Activated naive CD4-positive, alpha-beta T cell treated with Interleukin-2 at 50 U/mL for 16 hours (primary cell): Measurements from ENCODE around the gene PLCB4.

Experiments used
- DNase-seq: peaks from one replicate; pipeline ENCODE4 v3.0.0-alpha.2; 2020

Gene PLCB4

GRCh38 chr20:9230406-9230805 is 161.5 kb downstream of the PLCB4 start:
- no peak for DNase-seq

DNA sequence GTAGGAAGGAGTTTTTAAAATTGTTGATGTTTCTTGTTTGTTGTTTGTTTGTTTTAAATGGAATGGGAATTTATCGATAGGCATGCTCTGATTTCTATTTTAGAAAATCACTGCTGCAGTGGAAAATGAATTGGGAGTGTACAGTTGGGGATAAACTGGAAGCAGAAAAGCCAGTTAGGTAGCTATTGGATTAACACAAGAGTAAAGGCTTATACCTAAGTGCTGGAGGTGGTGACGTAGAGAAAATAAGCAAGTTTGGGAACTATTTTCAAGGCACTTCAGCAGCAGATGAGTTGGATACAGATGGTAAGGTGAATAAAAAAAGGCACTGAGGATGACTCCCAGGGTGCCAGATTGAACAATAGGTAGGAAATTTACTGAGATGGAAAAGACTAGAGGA is 164.9 kb downstream of the PLCB4 start:
- DNase-seq, result no peak

GRCh38 chr20:9235518-9235917 is 166.6 kb downstream of the PLCB4 start:
- DNase-seq, result no peak

GRCh38 chr20:9236458-9236857 is 167.6 kb downstream of the PLCB4 start:
- DNase-seq, result no peak

- DNase-seq, result no peak
Observed at GRCh38 chr20:9241232-9241692, 172.4 kb downstream of the PLCB4 start.

- DNase-seq, result no peak
Observed at GRCh38 chr20:9241721-9242427, 173.0 kb downstream of the PLCB4 start.

GRCh38 chr20:9243986-9244385 is 175.1 kb downstream of the PLCB4 start:
- DNase-seq, result no peak

DNA sequence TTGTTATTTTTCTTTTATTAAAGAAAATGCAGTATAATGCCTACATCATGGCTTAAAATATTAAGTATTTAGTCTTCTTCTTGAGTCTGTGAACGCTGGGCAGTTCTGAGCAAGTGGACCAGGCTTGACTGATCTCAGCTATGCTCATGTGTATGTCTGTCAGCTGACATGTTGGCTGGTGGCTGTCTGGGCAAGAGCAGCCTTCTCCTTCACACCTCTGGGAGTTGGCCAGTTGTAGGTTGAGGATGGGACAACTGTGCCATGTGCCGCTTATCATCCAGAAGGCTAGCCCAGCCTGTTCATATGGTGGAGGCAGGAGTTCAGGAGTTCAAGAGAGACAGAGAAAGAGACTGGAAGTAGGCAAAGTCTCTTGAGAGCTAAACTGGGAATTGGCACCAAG is 175.9 kb downstream of the PLCB4 start:
- no peak for DNase-seq

- DNase-seq, result no peak
Observed at GRCh38 chr20:9246731-9247130, 177.8 kb downstream of the PLCB4 start.

DNA sequence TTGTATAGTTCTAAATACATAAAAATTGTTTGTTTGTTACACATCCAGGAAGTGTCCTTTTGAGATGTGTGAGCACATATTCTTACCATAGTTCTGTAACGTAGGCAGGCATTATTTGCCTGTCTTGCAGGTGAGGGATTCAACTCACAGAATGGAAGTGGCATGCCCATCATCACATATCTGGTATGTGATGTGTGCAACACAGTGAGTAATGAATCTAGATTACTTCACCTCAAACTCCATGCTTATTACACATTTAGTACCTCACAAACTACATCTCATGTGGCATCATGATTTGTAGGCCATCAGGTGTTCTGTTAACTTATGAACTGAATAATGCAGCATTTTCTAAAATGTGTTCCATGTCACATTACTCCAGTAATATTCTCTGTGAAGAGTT is 181.6 kb downstream of the PLCB4 start:
- DNase-seq, result no peak

DNA sequence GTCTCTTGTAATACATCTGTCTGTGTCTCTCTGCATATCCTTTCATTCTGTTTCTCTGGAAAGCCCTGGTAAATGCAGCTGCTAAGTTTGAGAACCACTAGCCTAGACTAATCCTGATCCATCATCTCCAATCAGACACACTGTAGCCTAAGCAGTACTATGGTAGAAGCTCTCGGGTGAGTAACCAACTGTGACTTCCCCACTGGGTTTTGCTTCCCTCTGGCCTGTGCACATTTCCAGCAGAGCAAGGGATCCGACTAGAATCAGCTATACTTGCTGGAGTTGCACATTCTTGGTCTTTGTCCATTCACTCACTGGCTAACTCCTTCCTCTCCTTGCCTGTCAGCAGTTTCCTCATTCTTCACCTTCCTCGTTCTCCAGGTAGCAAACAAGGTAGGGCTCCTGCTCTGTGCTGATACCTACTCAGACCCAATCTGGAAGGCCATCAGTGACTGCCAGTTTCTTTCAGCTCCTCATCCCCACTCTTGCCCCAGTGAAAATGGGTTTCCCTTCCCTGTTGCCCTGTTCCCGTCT is 184.2 kb downstream of the PLCB4 start:
- no peak for DNase-seq

DNA sequence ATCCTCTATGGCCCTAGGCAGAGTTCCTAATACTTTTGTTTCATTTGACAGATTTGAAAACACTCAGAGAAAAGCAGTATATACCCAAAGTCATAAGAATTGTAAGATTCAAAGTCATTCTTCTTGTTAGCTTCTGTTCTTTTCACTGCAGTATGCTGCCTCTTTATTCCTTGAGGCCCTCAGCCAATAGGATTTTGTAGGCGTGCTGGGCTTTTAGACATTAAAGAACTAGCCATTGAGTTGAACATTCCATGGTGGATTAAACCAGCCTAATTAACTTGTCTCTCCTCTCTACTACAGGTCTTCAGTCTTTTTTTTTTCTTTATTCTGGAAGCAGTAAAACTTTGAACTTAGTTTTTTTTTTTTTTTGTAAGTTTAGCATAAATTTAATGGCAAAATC is 186.3 kb downstream of the PLCB4 start:
- DNase-seq, result no peak

DNA sequence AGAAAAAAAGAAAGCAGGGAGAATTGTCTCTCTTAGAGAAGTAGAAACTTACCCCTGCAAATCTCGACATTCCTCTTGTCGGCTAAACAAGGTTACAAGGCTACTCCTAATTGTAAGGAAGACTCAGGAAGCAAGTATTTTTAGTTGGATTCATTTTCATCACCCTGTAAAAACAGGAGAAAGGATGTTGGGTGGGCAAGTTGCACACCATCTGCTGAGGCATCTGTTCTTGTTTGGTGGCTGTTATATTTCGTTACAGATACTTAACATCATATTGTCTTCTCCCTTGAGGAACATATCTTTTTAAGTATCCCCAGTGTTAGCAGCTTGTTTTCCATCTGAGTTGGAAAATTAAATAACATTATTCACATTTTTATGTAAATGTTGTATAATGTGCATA is 187.5 kb downstream of the PLCB4 start:
- DNase-seq, result no peak

DNA sequence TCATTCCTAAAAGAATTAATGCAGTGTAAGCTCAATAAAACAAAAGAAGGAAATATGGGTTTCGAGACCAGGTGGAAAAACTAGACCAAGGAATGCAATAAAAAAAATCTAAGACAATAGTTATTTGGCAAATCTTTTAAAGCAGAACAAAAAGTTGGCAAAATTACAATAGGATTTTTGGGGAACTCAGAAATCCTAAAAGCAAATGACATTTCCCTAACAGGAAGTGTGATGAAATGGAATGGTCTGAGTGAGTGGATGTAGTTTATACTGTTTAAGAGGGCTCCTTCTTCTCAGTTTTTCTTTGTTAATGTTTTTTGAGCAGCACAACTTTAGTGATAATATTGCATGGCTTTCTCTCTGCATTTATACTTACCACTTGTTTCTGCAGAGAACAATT is 190.0 kb downstream of the PLCB4 start:
- DNase-seq, result no peak

- DNase-seq, result no peak
Observed at GRCh38 chr20:9260027-9260426, 191.1 kb downstream of the PLCB4 start.

DNA sequence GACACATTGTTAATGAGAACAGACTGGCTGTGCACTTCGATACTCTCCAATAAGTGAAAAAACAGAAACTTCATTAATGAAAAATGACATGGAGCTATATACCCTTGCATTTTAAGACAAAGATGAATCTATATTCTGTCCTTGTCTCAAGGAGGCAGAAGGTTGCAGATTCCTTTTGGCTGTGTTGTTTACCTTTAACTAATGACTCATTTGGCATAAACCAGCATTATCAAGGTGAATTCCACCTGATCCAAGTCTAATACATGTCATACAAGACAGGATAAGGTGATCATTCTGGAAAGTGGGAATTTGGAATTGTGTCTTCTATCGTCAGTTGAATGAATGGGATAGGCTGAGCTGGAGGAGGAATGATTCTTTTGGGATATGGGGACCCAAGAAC is 192.9 kb downstream of the PLCB4 start:
- DNase-seq, result no peak

DNA sequence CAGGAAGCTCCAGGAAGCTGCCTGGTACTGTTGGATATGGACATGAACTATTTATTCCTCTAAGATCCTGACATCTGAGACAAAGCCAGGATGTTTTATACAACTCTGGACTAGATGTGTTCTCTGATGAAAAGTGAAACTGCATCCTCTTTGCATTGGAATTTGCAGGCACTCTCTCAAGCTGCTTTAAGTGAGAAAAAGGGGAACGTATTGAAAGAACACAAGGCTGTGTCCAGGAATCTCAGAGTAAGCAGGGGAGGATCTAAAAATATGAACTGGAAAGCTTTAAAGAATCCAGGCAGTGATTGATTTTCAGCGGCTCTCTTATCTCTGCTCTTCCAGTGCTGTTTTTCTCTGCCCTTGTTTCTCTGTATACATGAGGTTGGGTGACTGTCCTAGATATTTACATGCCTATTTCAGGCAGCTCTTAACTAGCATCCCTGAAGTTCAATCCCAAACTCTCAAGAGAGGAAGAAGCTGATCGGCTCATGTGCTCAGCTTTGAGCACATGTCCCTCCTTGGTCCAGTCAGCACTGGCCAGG is 193.8 kb downstream of the PLCB4 start:
- no peak for DNase-seq

GRCh38 chr20:9269280-9269971 is 200.5 kb downstream of the PLCB4 start:
- DNase-seq, result no peak

DNA sequence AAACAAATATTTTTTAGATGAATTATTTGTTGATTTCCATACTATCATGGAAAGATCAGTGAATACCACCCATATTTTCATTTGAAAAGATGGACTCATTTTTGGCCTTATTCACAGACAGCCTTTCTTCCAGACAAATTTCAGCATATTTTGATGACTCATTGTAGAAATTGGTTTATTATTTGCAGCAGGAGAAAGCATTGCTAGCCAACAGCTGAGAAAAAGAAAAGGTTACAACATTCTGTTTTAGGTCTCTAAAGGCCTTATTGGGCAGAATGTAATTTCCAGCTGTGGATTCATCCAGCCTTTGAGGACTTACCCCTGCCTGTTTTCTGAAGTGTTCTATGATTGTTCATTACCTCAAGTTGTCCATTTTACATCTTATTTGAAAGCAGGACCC is 201.9 kb downstream of the PLCB4 start:
- DNase-seq, result no peak

GRCh38 chr20:9276966-9277468 is 208.1 kb downstream of the PLCB4 start:
- no peak for DNase-seq

DNA sequence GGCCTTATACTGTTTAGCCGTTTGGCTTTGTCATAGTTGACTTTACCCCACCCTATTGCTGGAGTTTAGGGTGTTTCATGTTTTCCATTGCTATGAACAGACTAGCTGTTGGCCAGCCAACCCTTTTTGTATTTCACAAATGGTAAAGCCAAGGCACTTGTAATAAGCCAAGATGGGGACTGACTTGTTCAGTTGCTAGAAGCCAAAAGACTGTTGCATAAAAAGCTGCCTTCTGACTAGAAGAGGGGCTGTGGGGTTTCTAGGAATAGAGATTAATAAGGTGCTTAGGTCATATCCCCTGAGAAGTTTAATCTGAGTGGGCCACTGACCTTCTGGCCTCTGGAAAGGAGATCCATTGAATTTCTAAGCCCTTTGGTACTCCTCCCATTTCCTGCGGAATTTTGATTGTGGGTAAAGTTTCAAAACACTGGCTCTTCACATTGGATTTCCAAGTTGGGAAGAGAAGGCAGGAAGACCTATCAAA is 211.1 kb downstream of the PLCB4 start:
- DNase-seq, result no peak

- DNase-seq, result no peak
Observed at GRCh38 chr20:9280666-9281065, 211.8 kb downstream of the PLCB4 start.

DNA sequence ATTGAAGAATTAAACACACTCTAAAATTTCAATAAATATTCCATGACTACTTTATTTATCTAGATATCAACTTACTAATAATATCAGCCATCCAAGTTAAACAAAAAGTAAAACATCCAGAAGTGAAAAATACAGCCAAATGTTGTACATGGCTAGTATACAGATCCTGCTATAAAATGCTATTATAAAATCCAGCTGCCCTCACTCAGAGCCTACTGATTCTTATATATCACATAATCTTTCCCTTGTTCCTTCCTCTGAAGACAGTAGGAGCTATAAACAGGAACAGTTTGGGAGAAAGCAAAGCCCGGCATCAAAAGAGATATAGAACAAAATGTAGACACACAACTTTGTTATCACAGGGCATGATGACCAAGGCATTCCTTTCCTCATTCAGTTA is 212.9 kb downstream of the PLCB4 start:
- DNase-seq, result no peak

DNA sequence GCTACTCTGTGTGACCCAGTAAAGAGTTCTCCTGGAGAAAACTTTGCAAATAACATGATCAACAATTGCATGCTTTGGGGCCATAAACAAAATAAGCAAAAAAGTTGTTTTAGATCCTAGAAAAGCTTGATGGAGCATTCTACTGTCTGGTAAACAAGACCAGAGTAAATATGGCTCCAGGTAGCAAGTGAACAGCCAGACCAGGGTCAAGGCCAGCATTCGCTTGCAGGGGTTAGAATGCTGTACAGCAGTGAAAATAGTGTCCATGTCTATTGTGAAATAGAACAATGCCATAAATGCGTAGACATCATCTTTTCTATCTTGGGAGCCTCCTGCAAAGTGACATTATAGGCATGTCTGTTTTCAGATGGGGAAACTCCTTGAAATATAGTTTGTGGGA is 216.7 kb downstream of the PLCB4 start:
- no peak for DNase-seq
